ENCODE results near the gene SNAI3. TPM values are rescaled to one million over a fixed set of nuclear protein-coding genes. Genes with fewer than 3 reads are reported as not detected.
A peak's percentile ranks its signal among the peaks of the same experiment; 100 is the strongest.

SNAI3 gene
- total RNA-seq (10 to 100 TPM in 1 of 2 donors, 1 to 10 TPM in 1; 7.7 to 10.2 TPM), total RNA-seq (16.6 to 27.3 reads per million in 2 donors)

GRCh38 chr16:88686439-88687253 is at the start of gene SNAI3:
TSS of gene SNAI3 (minus strand) at chr16:88686507. CDS start at chr16:88686406, 101 bp downstream.
- H3K36me3 Mint-ChIP-seq (ENCODE audit: low read depth): no peaks in the 10 kb centered on the region
- peak within 1 kb of the TSS; percentile 87 for H3K4me3 Mint-ChIP-seq
- H3K27ac Mint-ChIP-seq: peak within 1 kb of the TSS; percentile 56
- DNase-seq (peak; percentile 79 to 87 (median 85)), ATAC-seq (peak; percentile 86)
- H3K27me3 Mint-ChIP-seq: no peaks in the 10 kb centered on the region
- peaks cover 36% of the 10 kb centered on the region for H3K4me1 Mint-ChIP-seq
- H3K9me3 ChIP-seq (ENCODE audit: control insufficient read depth, low read length, poor library complexity, severe bottlenecking): no peaks in the 10 kb centered on the region

GRCh38 chr16:88736088-88736487 is 49.8 kb upstream of the SNAI3 start:
- H3K4me1 Mint-ChIP-seq: peaks cover 5% of the 10 kb centered on the region
- ATAC-seq (no peak), DNase-seq (no peak)
- no peak overlapping the region for H3K4me3 Mint-ChIP-seq
- H3K27me3 Mint-ChIP-seq: no peaks in the 10 kb centered on the region
- H3K36me3 Mint-ChIP-seq (ENCODE audit: low read depth): no peaks in the 10 kb centered on the region
- H3K27ac Mint-ChIP-seq: no peak overlapping the region
- H3K9me3 ChIP-seq (ENCODE audit: control insufficient read depth, low read length, poor library complexity, severe bottlenecking): no peaks in the 10 kb centered on the region

GRCh38 chr16:88735616-88736015 is 49.3 kb upstream of the SNAI3 start:
- ATAC-seq (no peak), DNase-seq (no peak)
- Mint-ChIP-seq H3K36me3 (ENCODE audit: low read depth) (no peaks in the 10 kb centered on the region), H3K4me3 (no peak overlapping the region), H3K27ac (no peak overlapping the region), H3K27me3 (no peaks in the 10 kb centered on the region), H3K4me1 (peaks cover 5% of the 10 kb centered on the region)
- no peaks in the 10 kb centered on the region for H3K9me3 ChIP-seq (ENCODE audit: control insufficient read depth, low read length, poor library complexity, severe bottlenecking)

GRCh38 chr16:88735121-88735520 is 48.8 kb upstream of the SNAI3 start:
- Mint-ChIP-seq H3K36me3 (ENCODE audit: low read depth) (no peaks in the 10 kb centered on the region), H3K4me3 (no peak overlapping the region), H3K4me1 (peaks cover 4% of the 10 kb centered on the region), H3K27ac (no peak overlapping the region), H3K27me3 (no peaks in the 10 kb centered on the region)
- no peaks in the 10 kb centered on the region for H3K9me3 ChIP-seq (ENCODE audit: control insufficient read depth, low read length, poor library complexity, severe bottlenecking)
- no peak for ATAC-seq
- DNase-seq: no peak

- Mint-ChIP-seq H3K36me3 (ENCODE audit: low read depth) (peaks cover 2% of the 10 kb centered on the region), H3K27me3 (no peaks in the 10 kb centered on the region), H3K27ac (no peak overlapping the region)
Observed at GRCh38 chr16:88734361-88734728, 48.0 kb upstream of the SNAI3 start.

GRCh38 chr16:88733630-88734360 is 47.5 kb upstream of the SNAI3 start:
- no peak for ATAC-seq
- peaks cover 2% of the 10 kb centered on the region for H3K36me3 Mint-ChIP-seq (ENCODE audit: low read depth)
- no peak for DNase-seq
- H3K4me3 Mint-ChIP-seq: no peak overlapping the region
- H3K9me3 ChIP-seq (ENCODE audit: control insufficient read depth, low read length, poor library complexity, severe bottlenecking): no peaks in the 10 kb centered on the region
- no peaks in the 10 kb centered on the region for H3K27me3 Mint-ChIP-seq
- peaks cover 5% of the 10 kb centered on the region for H3K4me1 Mint-ChIP-seq
- H3K27ac Mint-ChIP-seq: no peak overlapping the region

More at GRCh38 chr16:88734361-88734728, 48.0 kb upstream of the SNAI3 start:
- DNase-seq (no peak), ATAC-seq (no peak)
- H3K9me3 ChIP-seq (ENCODE audit: control insufficient read depth, low read length, poor library complexity, severe bottlenecking): no peaks in the 10 kb centered on the region
- peaks cover 5% of the 10 kb centered on the region for H3K4me1 Mint-ChIP-seq
- no peak overlapping the region for H3K4me3 Mint-ChIP-seq

- H3K9me3 ChIP-seq (ENCODE audit: control insufficient read depth, low read length, poor library complexity, severe bottlenecking): no peaks in the 10 kb centered on the region
- ATAC-seq (no peak), DNase-seq (no peak)
- H3K27ac Mint-ChIP-seq: no peak overlapping the region
- no peak overlapping the region for H3K4me3 Mint-ChIP-seq
- H3K36me3 Mint-ChIP-seq (ENCODE audit: low read depth): peaks cover 2% of the 10 kb centered on the region
- peaks cover 5% of the 10 kb centered on the region for H3K4me1 Mint-ChIP-seq
- no peaks in the 10 kb centered on the region for H3K27me3 Mint-ChIP-seq
Observed at GRCh38 chr16:88732961-88733294, 46.6 kb upstream of the SNAI3 start.

- Mint-ChIP-seq H3K4me1 (peaks cover 5% of the 10 kb centered on the region), H3K4me3 (no peak overlapping the region), H3K27ac (no peak overlapping the region), H3K27me3 (no peaks in the 10 kb centered on the region), H3K36me3 (ENCODE audit: low read depth) (peaks cover 2% of the 10 kb centered on the region)
- no peak for ATAC-seq
- DNase-seq: no peak
- no peaks in the 10 kb centered on the region for H3K9me3 ChIP-seq (ENCODE audit: control insufficient read depth, low read length, poor library complexity, severe bottlenecking)
Observed at GRCh38 chr16:88732172-88732960, 46.1 kb upstream of the SNAI3 start.

- H3K27ac Mint-ChIP-seq: no peak overlapping the region
- peaks cover 5% of the 10 kb centered on the region for H3K4me1 Mint-ChIP-seq
- no peak for ATAC-seq
- H3K9me3 ChIP-seq (ENCODE audit: control insufficient read depth, low read length, poor library complexity, severe bottlenecking): no peaks in the 10 kb centered on the region
- peaks cover 2% of the 10 kb centered on the region for H3K36me3 Mint-ChIP-seq (ENCODE audit: low read depth)
- DNase-seq: no peak
- H3K4me3 Mint-ChIP-seq: no peak overlapping the region
- no peaks in the 10 kb centered on the region for H3K27me3 Mint-ChIP-seq
Observed at GRCh38 chr16:88731699-88732098, 45.4 kb upstream of the SNAI3 start.

- H3K4me1 Mint-ChIP-seq: peaks cover 5% of the 10 kb centered on the region
- H3K27me3 Mint-ChIP-seq: no peaks in the 10 kb centered on the region
- H3K36me3 Mint-ChIP-seq (ENCODE audit: low read depth): peaks cover 2% of the 10 kb centered on the region
- H3K4me3 Mint-ChIP-seq: no peak overlapping the region
- ATAC-seq: no peak
- H3K27ac Mint-ChIP-seq: no peak overlapping the region
- no peaks in the 10 kb centered on the region for H3K9me3 ChIP-seq (ENCODE audit: control insufficient read depth, low read length, poor library complexity, severe bottlenecking)
- DNase-seq: no peak
Observed at GRCh38 chr16:88730632-88731607, 44.6 kb upstream of the SNAI3 start.

GRCh38 chr16:88727871-88728270 is 41.6 kb upstream of the SNAI3 start:
- no peaks in the 10 kb centered on the region for H3K9me3 ChIP-seq (ENCODE audit: control insufficient read depth, low read length, poor library complexity, severe bottlenecking)
- no peak overlapping the region for H3K4me3 Mint-ChIP-seq
- H3K4me1 Mint-ChIP-seq: peaks cover 5% of the 10 kb centered on the region
- peaks cover 2% of the 10 kb centered on the region for H3K36me3 Mint-ChIP-seq (ENCODE audit: low read depth)
- DNase-seq (no peak), ATAC-seq (no peak)
- no peak overlapping the region for H3K27ac Mint-ChIP-seq
- H3K27me3 Mint-ChIP-seq: no peaks in the 10 kb centered on the region

- H3K36me3 Mint-ChIP-seq (ENCODE audit: low read depth): peaks cover 2% of the 10 kb centered on the region
- no peak for ATAC-seq
- no peak overlapping the region for H3K27ac Mint-ChIP-seq
- H3K4me3 Mint-ChIP-seq: no peak overlapping the region
- H3K4me1 Mint-ChIP-seq: peaks cover 5% of the 10 kb centered on the region
- H3K27me3 Mint-ChIP-seq: no peaks in the 10 kb centered on the region
- DNase-seq: no peak
- H3K9me3 ChIP-seq (ENCODE audit: control insufficient read depth, low read length, poor library complexity, severe bottlenecking): no peaks in the 10 kb centered on the region
Observed at GRCh38 chr16:88726981-88727380, 40.7 kb upstream of the SNAI3 start.

Measured in T-helper 17 cell (primary cell).